ENCODE data around the gene LAD1.

LAD1 gene

DNA sequence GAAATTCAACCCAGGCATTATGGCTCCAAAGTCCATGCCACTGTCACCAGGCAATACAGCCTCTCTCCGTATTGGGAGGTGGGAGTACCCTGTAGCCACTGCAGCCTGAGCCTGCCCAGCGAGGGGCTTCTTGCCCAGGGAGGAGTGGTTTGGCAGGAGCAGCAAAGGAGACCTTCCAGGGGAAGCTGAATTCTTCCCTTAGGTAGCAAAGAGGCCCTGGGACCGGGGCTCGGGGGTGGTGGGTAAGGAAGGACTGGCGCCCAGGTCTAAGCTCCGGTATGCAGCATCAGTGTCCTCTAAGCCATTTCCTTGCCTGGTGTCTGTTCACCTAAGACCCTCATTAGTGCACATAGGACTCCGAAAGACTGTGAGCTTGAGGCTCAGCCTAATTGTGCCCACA, 38.6 kb downstream of the LAD1 start:
- DNase-seq, result no peak
- TF ChIP-seq, protein P1, sequence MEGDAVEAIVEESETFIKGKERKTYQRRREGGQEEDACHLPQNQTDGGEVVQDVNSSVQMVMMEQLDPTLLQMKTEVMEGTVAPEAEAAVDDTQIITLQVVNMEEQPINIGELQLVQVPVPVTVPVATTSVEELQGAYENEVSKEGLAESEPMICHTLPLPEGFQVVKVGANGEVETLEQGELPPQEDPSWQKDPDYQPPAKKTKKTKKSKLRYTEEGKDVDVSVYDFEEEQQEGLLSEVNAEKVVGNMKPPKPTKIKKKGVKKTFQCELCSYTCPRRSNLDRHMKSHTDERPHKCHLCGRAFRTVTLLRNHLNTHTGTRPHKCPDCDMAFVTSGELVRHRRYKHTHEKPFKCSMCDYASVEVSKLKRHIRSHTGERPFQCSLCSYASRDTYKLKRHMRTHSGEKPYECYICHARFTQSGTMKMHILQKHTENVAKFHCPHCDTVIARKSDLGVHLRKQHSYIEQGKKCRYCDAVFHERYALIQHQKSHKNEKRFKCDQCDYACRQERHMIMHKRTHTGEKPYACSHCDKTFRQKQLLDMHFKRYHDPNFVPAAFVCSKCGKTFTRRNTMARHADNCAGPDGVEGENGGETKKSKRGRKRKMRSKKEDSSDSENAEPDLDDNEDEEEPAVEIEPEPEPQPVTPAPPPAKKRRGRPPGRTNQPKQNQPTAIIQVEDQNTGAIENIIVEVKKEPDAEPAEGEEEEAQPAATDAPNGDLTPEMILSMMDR (IDR thresholded peaks at IDR 0.05; ENCODE audit: low read depth, low read length, missing control alignments), result no peak
- Histone ChIP-seq H3K36me3 (replicated peaks) (no peaks in the 10 kb centered on the region), H3K27ac (no peak overlapping the region), H3K4me3 (ENCODE audit: low read depth, low read length) (no peak overlapping the region), H3K27me3 (replicated peaks) (peaks cover 3% of the 10 kb centered on the region)
- in situ Hi-C loops (cut with HindIII; ENCODE audit: low pct_ligation_motif_present, low sequenced_read_pairs), result no loop called here

DNA sequence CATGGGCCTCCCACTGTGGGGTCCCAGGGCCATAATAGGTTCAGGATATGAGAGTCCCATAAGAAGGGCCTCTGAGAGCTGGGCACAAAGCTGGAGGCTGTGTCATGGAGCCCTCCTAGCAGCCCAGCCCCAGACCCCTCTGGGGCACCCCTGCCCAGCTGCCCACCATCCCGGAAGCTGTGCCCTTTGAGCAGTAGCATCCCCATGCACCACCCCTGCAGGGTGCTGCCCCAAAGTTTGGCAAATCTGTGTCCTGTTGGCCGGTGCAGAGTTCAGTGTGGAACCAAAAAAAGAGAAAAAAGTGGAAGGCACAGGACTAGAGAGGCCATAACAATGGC, 39.3 kb downstream of the LAD1 start:
- TF ChIP-seq, protein P1 (IDR thresholded peaks at IDR 0.05; ENCODE audit: low read depth, low read length, missing control alignments), result no peak
- peaks cover 3% of the 10 kb centered on the region for H3K27me3 ChIP-seq (replicated peaks)
- H3K36me3 ChIP-seq (replicated peaks), result no peaks in the 10 kb centered on the region
- in situ Hi-C loops (cut with HindIII; ENCODE audit: low pct_ligation_motif_present, low sequenced_read_pairs), result no loop called here
- H3K4me3 ChIP-seq (ENCODE audit: low read depth, low read length), result no peak overlapping the region
- DNase-seq, result no peak
- no peak overlapping the region for H3K27ac ChIP-seq

DNA sequence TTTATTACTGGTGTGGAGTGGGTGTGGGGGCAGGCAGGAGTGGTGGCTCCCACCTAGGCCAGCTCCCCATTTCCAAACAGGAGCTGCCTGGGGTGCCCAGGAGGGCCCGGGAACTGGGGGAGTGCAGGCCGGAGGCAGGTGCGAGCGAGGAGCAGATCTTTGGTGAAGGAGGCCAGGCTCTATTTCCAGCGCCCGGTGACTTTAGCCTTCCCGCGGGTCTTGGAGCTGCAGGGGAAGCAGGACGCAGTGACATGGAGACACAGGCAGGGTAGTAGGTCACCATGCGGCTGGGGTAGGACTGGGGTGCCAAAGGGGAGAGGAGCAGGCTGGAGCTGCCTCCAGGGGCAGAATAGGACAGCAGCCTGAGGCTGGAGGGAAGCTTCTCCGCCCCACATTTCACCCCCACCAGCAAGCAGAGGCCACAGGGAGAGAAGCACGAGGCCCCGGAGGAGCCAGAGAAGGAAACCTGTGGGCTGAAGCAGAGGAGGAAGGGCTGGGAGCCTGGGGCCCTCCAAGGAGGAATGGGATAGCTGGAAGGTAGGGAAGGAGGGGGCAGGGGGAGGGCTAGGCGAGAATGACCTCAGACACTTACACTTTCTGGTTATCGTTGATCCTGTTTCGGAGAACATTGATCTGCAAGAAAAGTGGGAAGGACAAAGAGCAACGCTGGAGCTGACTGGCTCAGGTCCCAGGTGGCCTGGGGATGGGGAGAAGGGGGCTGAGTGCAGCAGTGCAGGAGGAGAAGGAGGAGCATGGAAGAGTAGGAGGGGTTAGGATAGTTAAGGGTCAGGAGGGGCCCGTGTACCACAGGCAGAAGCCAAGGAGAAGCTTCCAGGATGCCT, 39.9 kb downstream of the LAD1 start:
- Histone ChIP-seq H3K36me3 (replicated peaks) (no peaks in the 10 kb centered on the region), H3K4me3 (ENCODE audit: low read depth, low read length) (no peak overlapping the region), H3K27me3 (replicated peaks) (peaks cover 3% of the 10 kb centered on the region), H3K27ac (no peak overlapping the region)
- no peak for DNase-seq
- in situ Hi-C loops (cut with HindIII; ENCODE audit: low pct_ligation_motif_present, low sequenced_read_pairs), result no loop called here
- TF ChIP-seq, protein P1 (IDR thresholded peaks at IDR 0.05; ENCODE audit: low read depth, low read length, missing control alignments), result no peak

DNA sequence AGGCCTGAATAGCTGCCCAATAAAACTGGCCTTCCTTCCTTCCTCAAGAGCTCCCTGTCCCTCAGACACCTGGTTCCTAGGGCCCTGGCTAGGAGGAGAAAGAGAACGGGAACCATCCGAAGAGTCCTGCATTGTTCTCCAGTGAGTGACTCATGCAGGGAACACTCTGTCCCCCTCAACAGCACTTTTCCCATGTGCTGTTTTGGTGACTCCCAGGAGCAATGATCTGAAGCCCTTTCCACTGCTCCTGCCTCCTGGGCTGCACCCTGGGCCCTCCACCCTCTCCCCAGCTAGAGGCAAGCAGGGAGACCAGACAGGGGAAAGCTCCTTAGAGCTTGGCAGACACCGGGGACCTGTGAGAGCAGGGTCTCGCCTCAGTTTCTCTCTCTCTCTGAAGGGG, 40.5 kb downstream of the LAD1 start:
- Histone ChIP-seq H3K27ac (no peak overlapping the region), H3K36me3 (replicated peaks) (no peaks in the 10 kb centered on the region), H3K27me3 (replicated peaks) (peaks cover 3% of the 10 kb centered on the region), H3K4me3 (ENCODE audit: low read depth, low read length) (no peak overlapping the region)
- no peak for DNase-seq
- in situ Hi-C loops (cut with HindIII; ENCODE audit: low pct_ligation_motif_present, low sequenced_read_pairs), result no loop called here
- TF ChIP-seq, protein P1 (IDR thresholded peaks at IDR 0.05; ENCODE audit: low read depth, low read length, missing control alignments), result no peak

DNA sequence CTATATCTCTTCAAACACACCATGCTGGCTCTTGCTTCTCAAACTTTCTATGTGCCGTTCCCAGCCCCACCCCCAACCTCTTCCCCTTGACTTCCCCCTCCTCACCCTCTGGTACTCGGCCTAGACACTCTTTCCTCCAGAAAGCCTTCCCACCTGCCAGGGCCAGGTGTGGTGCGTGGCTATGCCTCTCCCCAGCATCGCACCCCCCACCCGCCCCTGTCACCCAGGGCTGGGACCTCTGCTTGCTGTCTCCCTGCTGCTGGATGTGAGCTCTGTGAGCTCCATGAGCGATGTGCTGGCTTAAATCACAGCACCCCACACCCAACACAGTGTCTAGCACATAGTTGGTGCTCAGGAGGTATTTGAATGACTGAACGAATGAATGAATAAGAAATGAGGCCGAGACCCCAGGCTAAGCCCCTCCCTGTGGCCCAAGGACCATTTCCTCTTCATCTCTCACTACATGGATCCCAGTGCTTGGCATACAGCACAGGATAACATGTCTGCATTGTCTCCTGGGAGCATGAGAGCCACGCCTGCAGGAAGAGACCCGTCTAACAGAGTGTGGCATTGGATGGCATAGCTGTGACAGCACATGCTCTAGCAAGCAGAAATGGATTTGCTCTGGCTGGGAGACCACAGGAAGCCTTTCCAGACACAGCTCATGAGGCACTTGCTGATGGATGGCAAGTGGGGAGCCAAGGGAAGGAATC, 41.3 kb downstream of the LAD1 start:
- peaks cover 4% of the 10 kb centered on the region for H3K27me3 ChIP-seq (replicated peaks)
- no peak overlapping the region for H3K4me3 ChIP-seq (ENCODE audit: low read depth, low read length)
- in situ Hi-C loops (cut with HindIII; ENCODE audit: low pct_ligation_motif_present, low sequenced_read_pairs), result no loop called here
- TF ChIP-seq, protein P1 (IDR thresholded peaks at IDR 0.05; ENCODE audit: low read depth, low read length, missing control alignments), result no peak
- DNase-seq, result no peak
- H3K27ac ChIP-seq, result no peak overlapping the region
- no peaks in the 10 kb centered on the region for H3K36me3 ChIP-seq (replicated peaks)
